Smooth muscle cell (in vitro differentiated cells): ENCODE measurements around the gene UNC119B. TPM values are rescaled to one million over a fixed set of nuclear protein-coding genes. Genes with fewer than 3 reads are reported as not detected.

Experiments used
- DNase-seq: peaks from one replicate; lab custom pipeline; 2025; ENCODE audit not compliant: unreplicated experiment; lab: John Stamatoyannopoulos, UW
- H2AFZ ChIP-seq: fragments of 200-600 bp; sonication (generic); 2 replicates; pipeline ENCODE4 v1.6.0; 2016; ENCODE audit warnings: antibody characterized with exemption, low read depth, mild to moderate bottlenecking
- H3F3A ChIP-seq: fragments of 200-600 bp; sonication (generic); 2 replicates; pipeline ENCODE4 v1.6.0; 2017; ENCODE audit warnings: antibody characterized with exemption, low read depth
- H3K27ac ChIP-seq: fragments of 200-600 bp; sonication (generic); 2 replicates; pipeline ENCODE4 v1.5.1; 2016; ENCODE audit warnings: low read depth, mild to moderate bottlenecking
- H3K27me3 ChIP-seq: fragments of 200-600 bp; sonication (generic); 2 replicates; pipeline ENCODE4 v1.6.1; 2016; ENCODE audit warnings: low read depth, mild to moderate bottlenecking
- H3K36me3 ChIP-seq: fragments of 200-600 bp; sonication (generic); 2 replicates; pipeline ENCODE4 v1.5.1; 2016; ENCODE audit warnings: low read depth
- H3K4me1 ChIP-seq: fragments of 200-600 bp; sonication (generic); 2 replicates; pipeline ENCODE4 v1.5.1; 2016; ENCODE audit warnings: low read depth
- H3K4me2 ChIP-seq: fragments of 200-600 bp; sonication (generic); 2 replicates; pipeline ENCODE4 v1.6.0; 2016; ENCODE audit warnings: mild to moderate bottlenecking
- H3K4me3 ChIP-seq: fragments of 200-600 bp; sonication (generic); 2 replicates; pipeline ENCODE4 v1.5.1; 2016; ENCODE audit warnings: mild to moderate bottlenecking
- H3K79me2 ChIP-seq: fragments of 200-600 bp; sonication (generic); 2 replicates; pipeline ENCODE4 v1.6.0; 2016; ENCODE audit warnings: low read depth, mild to moderate bottlenecking
- H3K9ac ChIP-seq: fragments of 200-600 bp; sonication (generic); 2 replicates; pipeline ENCODE4 v1.6.0; 2016; ENCODE audit warnings: low read depth
- H3K9me3 ChIP-seq: fragments of 200-600 bp; sonication (generic); replicated peaks from 2 replicates; pipeline ENCODE4 v1.5.1; 2016; ENCODE audit warnings: low read depth
- H4K20me1 ChIP-seq: fragments of 200-600 bp; sonication (generic); 2 replicates; pipeline ENCODE4 v1.6.0; 2016; ENCODE audit warnings: low read depth
- WGBS: methylation state at CpG from one replicate; pipeline ENCODE4 v1.1.7; 2016; ENCODE audit warnings: low lambda C conversion rate; 5-methylcytosine and 5-hydroxymethylcytosine counted together
- polyA plus RNA-seq: library from polyadenylated mRNA; unstranded; fragments of >200 nt; fragmentation: Nextera tagmentation; extraction: Ambion mirVana; gene quantifications from 2 replicates; pipeline ENCODE4 v1.2.1, GENCODE V29; 2016
- total RNA-seq: library from RNA; depleted of rRNA; stranded (reverse); fragments of >200 nt; gene quantifications from 2 replicates; pipeline ENCODE4 v1.2.3, GENCODE V29; 2014
- TF ChIP-seq, protein P1 (sequence below): fragments of 200-600 bp; sonication (generic); IDR thresholded peaks from 2 replicates; pipeline ENCODE4 v1.5.1; 2017; ENCODE audit warnings: borderline replicate concordance, mild to moderate bottlenecking, antibody characterized with exemption; ENCODE audit not compliant: insufficient read depth, poor library complexity, severe bottlenecking

The UNC119B gene
- total and polyA plus RNA-seq, 2 experiments from 2014 or later = 9.8 to 18.9 TPM

DNA sequence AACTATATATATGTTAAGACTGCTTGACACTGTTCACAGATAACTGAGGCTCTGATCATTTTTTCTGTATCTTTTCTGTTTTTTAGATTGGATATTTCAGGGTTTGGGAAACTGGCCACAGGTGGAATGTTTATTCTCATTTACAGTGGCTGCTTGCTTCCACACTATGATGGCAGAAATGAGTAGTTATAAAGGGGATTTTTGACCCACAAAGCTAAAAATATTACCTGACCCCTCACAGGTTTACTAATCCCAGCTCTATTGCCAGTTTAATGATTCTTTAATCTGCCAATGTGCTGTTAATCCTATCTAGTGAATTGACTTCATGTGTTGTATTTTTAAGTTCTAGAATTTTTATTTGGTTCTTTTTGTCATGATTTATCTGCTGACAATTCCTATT lies 45.0 kb downstream of the UNC119B start:
- Histone ChIP-seq H3K4me3 (no peak overlapping the region), H3K9me3 (no peaks in the 10 kb centered on the region), H4K20me1 (no peaks in the 10 kb centered on the region), H3F3A (no peaks in the 10 kb centered on the region), H3K4me2 (no peak overlapping the region), H3K27me3 (no peaks in the 10 kb centered on the region), H2AFZ (no peak overlapping the region), H3K27ac (no peak overlapping the region), H3K36me3 (no peaks in the 10 kb centered on the region), H3K4me1 (no peaks in the 10 kb centered on the region), H3K79me2 (no peaks in the 10 kb centered on the region), H3K9ac (no peak overlapping the region)
- TF ChIP-seq, protein P1, sequence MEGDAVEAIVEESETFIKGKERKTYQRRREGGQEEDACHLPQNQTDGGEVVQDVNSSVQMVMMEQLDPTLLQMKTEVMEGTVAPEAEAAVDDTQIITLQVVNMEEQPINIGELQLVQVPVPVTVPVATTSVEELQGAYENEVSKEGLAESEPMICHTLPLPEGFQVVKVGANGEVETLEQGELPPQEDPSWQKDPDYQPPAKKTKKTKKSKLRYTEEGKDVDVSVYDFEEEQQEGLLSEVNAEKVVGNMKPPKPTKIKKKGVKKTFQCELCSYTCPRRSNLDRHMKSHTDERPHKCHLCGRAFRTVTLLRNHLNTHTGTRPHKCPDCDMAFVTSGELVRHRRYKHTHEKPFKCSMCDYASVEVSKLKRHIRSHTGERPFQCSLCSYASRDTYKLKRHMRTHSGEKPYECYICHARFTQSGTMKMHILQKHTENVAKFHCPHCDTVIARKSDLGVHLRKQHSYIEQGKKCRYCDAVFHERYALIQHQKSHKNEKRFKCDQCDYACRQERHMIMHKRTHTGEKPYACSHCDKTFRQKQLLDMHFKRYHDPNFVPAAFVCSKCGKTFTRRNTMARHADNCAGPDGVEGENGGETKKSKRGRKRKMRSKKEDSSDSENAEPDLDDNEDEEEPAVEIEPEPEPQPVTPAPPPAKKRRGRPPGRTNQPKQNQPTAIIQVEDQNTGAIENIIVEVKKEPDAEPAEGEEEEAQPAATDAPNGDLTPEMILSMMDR = no peak
- DNase-seq = no peak

DNA sequence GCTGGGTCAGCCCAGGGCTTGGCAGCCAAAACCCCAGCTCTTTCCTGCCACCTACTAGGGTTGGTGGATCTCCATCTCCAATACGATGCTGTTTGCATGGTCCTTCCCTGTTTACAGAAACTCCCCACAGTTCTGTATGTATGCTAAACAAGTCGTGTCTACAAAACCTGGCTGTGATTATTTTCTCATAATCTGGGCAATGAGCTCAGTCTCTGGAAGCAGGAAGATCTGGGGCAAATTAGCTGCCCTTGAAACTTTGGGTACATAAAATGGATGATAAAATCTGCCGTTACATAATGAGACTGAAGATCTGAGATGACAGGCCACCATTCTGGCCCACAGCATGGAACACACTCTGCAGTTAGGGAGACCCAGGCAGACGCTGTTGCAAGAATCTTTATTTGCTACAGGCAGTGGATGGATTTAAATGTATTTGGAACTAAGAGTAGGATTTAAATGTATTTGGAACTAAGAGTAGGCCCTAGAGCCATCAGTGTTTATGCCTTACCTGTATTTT lies 47.0 kb downstream of the UNC119B start:
- DNase-seq = no peak
- Histone ChIP-seq H3K4me2 (no peak overlapping the region), H3K79me2 (no peaks in the 10 kb centered on the region), H3K27ac (no peak overlapping the region), H3K36me3 (no peaks in the 10 kb centered on the region), H3K9ac (no peak overlapping the region), H3K4me1 (peaks cover 3% of the 10 kb centered on the region), H3K9me3 (no peaks in the 10 kb centered on the region), H3K27me3 (no peaks in the 10 kb centered on the region), H3K4me3 (no peak overlapping the region), H3F3A (peaks cover 7% of the 10 kb centered on the region), H4K20me1 (peaks cover 6% of the 10 kb centered on the region), H2AFZ (no peak overlapping the region)
- TF ChIP-seq, protein P1 = no peak
- 91% methylated on average over 4 of the region's 4 CpGs for WGBS

DNA sequence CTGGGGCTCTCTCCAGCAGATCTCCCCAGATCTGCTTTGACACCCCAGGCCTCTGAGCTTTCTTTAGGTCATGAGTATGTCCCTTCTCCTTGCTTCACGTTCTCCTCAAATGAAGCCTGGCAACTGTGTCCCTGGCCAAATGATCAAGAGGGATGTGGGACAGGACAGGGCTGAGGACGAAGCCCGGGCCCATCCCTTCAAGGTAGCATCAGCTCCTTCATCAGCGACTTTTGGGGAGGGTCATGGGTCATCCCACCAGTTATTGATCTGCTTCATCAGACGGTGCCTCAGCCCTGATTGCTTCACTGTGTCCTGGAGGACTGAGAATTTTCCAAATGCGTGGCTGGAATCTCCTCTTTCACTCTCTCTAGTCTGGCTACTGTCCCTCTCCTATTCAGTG lies 47.7 kb downstream of the UNC119B start:
- H3K4me1 ChIP-seq = peaks cover 3% of the 10 kb centered on the region
- H3K4me2 ChIP-seq = no peak overlapping the region
- TF ChIP-seq, protein P1 = no peak
- no peak overlapping the region for H3K27ac ChIP-seq
- peaks cover 10% of the 10 kb centered on the region for H3F3A ChIP-seq
- H3K79me2 ChIP-seq = no peaks in the 10 kb centered on the region
- WGBS = 98% methylated on average over 6 of the region's 6 CpGs
- H2AFZ ChIP-seq = no peak overlapping the region
- no peak for DNase-seq
- H3K9me3 ChIP-seq = no peaks in the 10 kb centered on the region
- H3K9ac ChIP-seq = no peak overlapping the region
- no peak overlapping the region for H3K4me3 ChIP-seq
- no peaks in the 10 kb centered on the region for H3K27me3 ChIP-seq
- no peaks in the 10 kb centered on the region for H3K36me3 ChIP-seq
- H4K20me1 ChIP-seq = peaks cover 6% of the 10 kb centered on the region

DNA sequence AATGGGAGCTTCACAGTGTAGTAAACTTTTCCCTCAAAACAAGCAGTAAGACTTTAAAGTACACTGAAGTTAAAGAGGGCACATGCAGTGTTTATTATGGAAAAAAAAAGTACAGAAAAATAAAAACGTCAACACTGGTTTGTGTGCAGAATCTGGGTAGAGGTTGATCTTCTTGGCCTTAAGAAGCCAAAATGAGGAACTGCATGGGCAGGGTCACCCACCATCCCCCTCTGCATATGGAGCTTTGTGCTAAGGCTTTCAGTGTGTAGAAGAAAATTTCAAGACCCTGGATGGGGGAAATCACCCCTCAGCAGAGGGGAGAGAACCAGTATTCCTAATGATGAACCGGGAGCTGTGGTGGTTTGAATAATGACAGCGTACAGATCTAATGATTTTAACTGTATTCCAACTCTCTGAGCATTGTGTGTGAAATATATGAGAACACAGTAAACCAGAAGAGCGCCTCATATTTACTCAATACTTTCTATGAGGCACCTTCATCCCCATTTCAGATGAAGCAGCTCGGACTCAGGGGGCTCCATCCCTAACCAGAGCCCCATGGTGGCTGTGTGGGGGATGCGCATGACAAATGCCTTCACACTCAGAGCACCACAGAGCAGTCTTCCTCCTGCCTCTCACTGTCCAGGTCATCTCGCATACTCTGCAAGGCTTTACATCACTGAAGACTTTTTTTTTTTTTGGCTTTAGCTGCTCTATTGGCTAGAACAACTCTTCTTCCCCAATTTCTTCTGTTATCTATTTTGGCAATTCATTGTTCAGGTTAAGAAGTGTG lies 48.7 kb downstream of the UNC119B start:
- WGBS = 88% methylated on average over 7 of the region's 7 CpGs
- no peaks in the 10 kb centered on the region for H3K36me3 ChIP-seq

More for the DNA sequence above, 48.7 kb downstream of the UNC119B start:
- Histone ChIP-seq H3F3A (peaks cover 18% of the 10 kb centered on the region), H3K4me1 (peaks cover 3% of the 10 kb centered on the region), H3K27me3 (no peaks in the 10 kb centered on the region), H3K9me3 (no peaks in the 10 kb centered on the region), H3K4me3 (no peak overlapping the region), H3K79me2 (no peaks in the 10 kb centered on the region), H3K9ac (no peak overlapping the region), H3K4me2 (no peak overlapping the region), H4K20me1 (peaks cover 6% of the 10 kb centered on the region), H2AFZ (no peak overlapping the region), H3K27ac (no peak overlapping the region)
- TF ChIP-seq, protein P1 = no peak
- no peak for DNase-seq
